Caco-2 (cell line): ENCODE results near the gene DISP3. TPM values are rescaled to one million over a fixed set of nuclear protein-coding genes. Genes with fewer than 3 reads are reported as not detected.

Experiments
- BruUV-seq: library from RNA; stranded (reverse); fragments of 400-500 nt; replicated peaks from 2 replicates; lab custom pipeline; 2021; lab: Mats Ljungman, UMichigan
- CTCF ChIA-PET: fragments of 300-600 bp; sonication (Branson Sonifier 250); formaldehyde crosslinking; loops from one replicate; lab custom pipeline; 2022; ENCODE audit warnings: antibody characterized with exemption; lab: Charles Lee
- POLR2A ChIA-PET: fragments of 300-600 bp; sonication (Branson Sonifier 250); formaldehyde crosslinking; loops from one replicate; lab custom pipeline; 2022; ENCODE audit warnings: antibody characterized with exemption; lab: Charles Lee
- DNase-seq, 2 experiments: peaks; one replicate each; pipeline versions ENCODE4 v3.0.0 to v3.0.0-alpha.2; 2020 to 2022
- H3K27me3 ChIP-seq: replicated peaks from 2 replicates; pipeline ENCODE4 v1.6.0; 2011; ENCODE audit warnings: low read length; ENCODE audit not compliant: control insufficient read depth, insufficient read depth
- H3K36me3 ChIP-seq: 2 replicates; pipeline ENCODE4 v1.5.1; 2011; ENCODE audit warnings: low read length; ENCODE audit not compliant: control insufficient read depth, insufficient read depth
- H3K4me1 ChIP-seq: fragments of 250-450 bp; sonication (Bioruptor Pico); 2 replicates; pipeline ENCODE4 v1.5.1; 2020; ENCODE audit warnings: mild to moderate bottlenecking
- H3K4me3 ChIP-seq: 2 replicates; pipeline ENCODE4 v1.5.1; 2011; ENCODE audit warnings: low read depth, mild to moderate bottlenecking, control low read depth, low read length
- H3K9me3 ChIP-seq: fragments of 250-450 bp; sonication (Bioruptor Pico); 2 replicates; pipeline ENCODE4 v1.5.1; 2020; ENCODE audit warnings: mild to moderate bottlenecking, moderate library complexity
- H3K27ac Mint-ChIP-seq: one replicate; pipeline ENCODE4 v1.8.0; 2022; ENCODE audit warnings: mixed read lengths; ENCODE audit not compliant: unreplicated experiment
- H3K27me3 Mint-ChIP-seq: one replicate; pipeline ENCODE4 v1.8.0; 2022; ENCODE audit warnings: mixed read lengths; ENCODE audit not compliant: insufficient read depth, unreplicated experiment
- H3K36me3 Mint-ChIP-seq: one replicate; pipeline ENCODE4 v1.8.0; 2022; ENCODE audit warnings: mild to moderate bottlenecking, mixed read lengths; ENCODE audit not compliant: insufficient read depth, unreplicated experiment
- H3K4me1 Mint-ChIP-seq: one replicate; pipeline ENCODE4 v1.8.0; 2022; ENCODE audit warnings: low read depth, mixed read lengths; ENCODE audit not compliant: unreplicated experiment
- H3K4me3 Mint-ChIP-seq: one replicate; pipeline ENCODE4 v1.8.0; 2022; ENCODE audit warnings: mild to moderate bottlenecking, moderate library complexity, mixed read lengths; ENCODE audit not compliant: unreplicated experiment
- H3K9me3 Mint-ChIP-seq: one replicate; pipeline ENCODE4 v1.8.0; 2022; ENCODE audit warnings: mixed read lengths; ENCODE audit not compliant: unreplicated experiment
- CTCF ChIP-seq, 2 experiments: fragments of 200-600 bp in 1 of 2; IDR thresholded peaks; 1 replicate in 1 of 2; 2 replicates in 1 of 2; pipeline versions ENCODE4 v1.5.1 to v1.8.0; 2011 to 2022; ENCODE audit warnings: antibody characterized with exemption in 1 of 2, control low read depth in 1 of 2, inconsistent platforms in 1 of 2, low read depth in 1 of 2, low read length in 1 of 2, mild to moderate bottlenecking in 1 of 2, moderate library complexity in 1 of 2; ENCODE audit not compliant: insufficient read depth in 1 of 2, severe bottlenecking in 1 of 2, unreplicated experiment in 1 of 2
- intact Hi-C: fragments of 100-400 bp; cut with micrococcal nuclease; formaldehyde crosslinking; loops from one replicate; pipeline ENCODE4 v1.10.0; 2022; ENCODE audit not compliant: unreplicated experiment
- total RNA-seq: library from RNA; stranded (reverse); gene quantifications from 2 replicates; pipeline ENCODE4 v1.2.3, GENCODE V29; 2022

DISP3 gene
- total RNA-seq, 1 experiment from 2014 or later, result 1.1 TPM

DNA sequence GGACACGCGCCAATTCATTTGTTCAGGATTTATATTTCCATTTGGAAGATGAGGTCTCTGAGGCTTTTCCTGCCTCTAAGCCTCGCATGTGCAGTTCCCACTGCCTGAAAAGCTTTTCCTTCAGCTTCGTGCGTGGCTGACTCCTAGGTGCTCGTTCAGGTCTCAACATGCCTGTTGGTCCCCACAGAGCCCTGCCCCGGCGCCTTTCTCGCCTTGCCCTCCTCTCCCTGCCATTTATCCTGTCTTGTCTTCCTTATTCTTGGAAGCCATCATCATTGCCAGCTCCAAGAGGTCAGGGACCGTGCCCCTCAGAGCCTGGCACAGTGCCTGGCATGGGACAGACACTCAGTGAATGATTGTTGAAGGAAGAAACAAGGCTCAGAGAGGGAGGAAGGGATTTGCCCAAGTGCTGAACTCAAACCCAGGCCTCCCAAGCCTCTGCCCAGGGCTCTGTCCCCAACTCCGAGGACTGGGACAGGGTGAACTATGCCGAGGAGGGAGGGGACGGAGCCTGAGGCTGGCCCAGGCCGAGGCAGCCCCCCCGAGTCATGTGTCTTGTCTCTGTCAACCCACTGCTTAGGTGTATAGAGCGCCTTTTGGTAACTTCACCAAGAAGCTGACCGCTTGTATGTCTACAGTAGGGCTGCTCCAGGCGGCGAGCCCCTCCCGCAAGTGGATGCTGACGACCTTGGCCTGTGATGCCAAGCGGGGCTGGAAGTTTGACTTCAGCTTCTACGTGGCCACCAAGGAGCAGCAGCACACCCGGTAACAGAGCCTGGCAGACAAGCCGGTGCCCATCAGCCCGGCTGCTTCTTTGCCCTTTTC lies 47.3 kb downstream of the DISP3 start:
- Mint-ChIP-seq H3K27ac (no peak overlapping the region), H3K27me3 (peaks cover 30% of the 10 kb centered on the region), H3K9me3 (no peaks in the 10 kb centered on the region), H3K4me3 (no peak overlapping the region), H3K36me3 (no peaks in the 10 kb centered on the region), H3K4me1 (no peaks in the 10 kb centered on the region)
- H3K27me3 ChIP-seq, result peaks cover 1% of the 10 kb centered on the region; the same call in 1 of the 2 replicates
- BruUV-seq, result no TSS peak
- H3K36me3 ChIP-seq, result no peaks in the 10 kb centered on the region
- CTCF ChIA-PET, result no interaction called here
- intact Hi-C loops, result no loop called here
- H3K4me3 ChIP-seq, result no peak overlapping the region
- H3K4me1 ChIP-seq, result no peaks in the 10 kb centered on the region
- no peak for DNase-seq
- POLR2A ChIA-PET, result no interaction called here
- H3K9me3 ChIP-seq, result no peaks in the 10 kb centered on the region
- no peak for TF ChIP-seq CTCF (IDR thresholded peaks at IDR 0.05; ENCODE audit: insufficient read depth in 1 of 2, low read depth in 1 of 2, low read length in 1 of 2, severe bottlenecking in 1 of 2, unreplicated experiment in 1 of 2)

- Mint-ChIP-seq H3K36me3 (no peaks in the 10 kb centered on the region), H3K4me3 (no peak overlapping the region), H3K27ac (no peak overlapping the region), H3K27me3 (peaks cover 27% of the 10 kb centered on the region), H3K4me1 (no peaks in the 10 kb centered on the region), H3K9me3 (no peaks in the 10 kb centered on the region)
- Histone ChIP-seq H3K27me3 (peaks cover 1% of the 10 kb centered on the region; the same call in 1 of the 2 replicates), H3K36me3 (no peaks in the 10 kb centered on the region), H3K9me3 (no peaks in the 10 kb centered on the region), H3K4me1 (no peaks in the 10 kb centered on the region), H3K4me3 (no peak overlapping the region)
- BruUV-seq, result no TSS peak
- DNase-seq, result no peak
- ChIA-PET POLR2A (no interaction called here), CTCF (no interaction called here)
- no peak for TF ChIP-seq CTCF (IDR thresholded peaks at IDR 0.05; ENCODE audit: insufficient read depth in 1 of 2, low read depth in 1 of 2, low read length in 1 of 2, severe bottlenecking in 1 of 2, unreplicated experiment in 1 of 2)
- intact Hi-C loops, result no loop called here
Measured at GRCh38 chr1:11527541-11528452, 48.8 kb downstream of the DISP3 start.

- H3K27ac Mint-ChIP-seq, result no peak overlapping the region
- no TSS peak for BruUV-seq
- H3K9me3 Mint-ChIP-seq, result no peaks in the 10 kb centered on the region
- no peaks in the 10 kb centered on the region for H3K4me1 Mint-ChIP-seq
- Histone ChIP-seq H3K27me3 (peaks cover 1% of the 10 kb centered on the region; the same call in 1 of the 2 replicates), H3K4me1 (no peaks in the 10 kb centered on the region), H3K9me3 (no peaks in the 10 kb centered on the region), H3K4me3 (no peak overlapping the region), H3K36me3 (no peaks in the 10 kb centered on the region)
- POLR2A ChIA-PET, result no interaction called here
- no peak for TF ChIP-seq CTCF (IDR thresholded peaks at IDR 0.05; ENCODE audit: insufficient read depth in 1 of 2, low read depth in 1 of 2, low read length in 1 of 2, severe bottlenecking in 1 of 2, unreplicated experiment in 1 of 2)
- no peak for DNase-seq
- H3K27me3 Mint-ChIP-seq, result peaks cover 23% of the 10 kb centered on the region
- CTCF ChIA-PET, result no interaction called here
- H3K36me3 Mint-ChIP-seq, result no peaks in the 10 kb centered on the region
- H3K4me3 Mint-ChIP-seq, result no peak overlapping the region
- intact Hi-C loops, result no loop called here
Measured at GRCh38 chr1:11528611-11529261, 49.8 kb downstream of the DISP3 start.
